Amniotic stem cell (primary cell): ENCODE results near the gene C4A.
"Not testable (repeated sequence)": the region's sequence is repeated elsewhere in the genome, so short reads cannot be mapped to it uniquely, and the experiment has no call there.

ENCODE experiments used
- DNase-seq: peaks from one replicate; lab custom pipeline; 2025; lab: John Stamatoyannopoulos, UW

Gene C4A

DNA sequence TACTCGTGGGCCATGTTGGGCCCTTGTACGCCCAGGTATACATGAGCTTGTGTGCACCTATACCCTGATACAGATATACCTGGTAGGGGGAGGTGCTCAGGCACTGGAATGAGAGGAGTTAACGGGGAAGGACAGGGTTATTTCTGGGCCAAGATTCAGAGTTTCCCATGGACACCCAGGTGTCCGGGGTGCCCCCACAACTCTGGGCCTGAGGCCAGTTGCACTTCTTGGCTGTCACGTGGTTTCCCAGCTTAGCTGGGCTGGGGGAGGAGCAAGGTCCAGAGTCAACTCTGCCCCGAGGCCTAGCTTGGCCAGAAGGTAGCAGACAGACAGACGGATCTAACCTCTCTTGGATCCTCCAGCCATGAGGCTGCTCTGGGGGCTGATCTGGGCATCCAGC is at the start of gene C4A:
Gene C4A (plus strand): TSS at position 314 of the 400 bp plus-strand sequence. CDS start 51 bp downstream, at position 365.
- DNase-seq = not testable (repeated sequence)

DNA sequence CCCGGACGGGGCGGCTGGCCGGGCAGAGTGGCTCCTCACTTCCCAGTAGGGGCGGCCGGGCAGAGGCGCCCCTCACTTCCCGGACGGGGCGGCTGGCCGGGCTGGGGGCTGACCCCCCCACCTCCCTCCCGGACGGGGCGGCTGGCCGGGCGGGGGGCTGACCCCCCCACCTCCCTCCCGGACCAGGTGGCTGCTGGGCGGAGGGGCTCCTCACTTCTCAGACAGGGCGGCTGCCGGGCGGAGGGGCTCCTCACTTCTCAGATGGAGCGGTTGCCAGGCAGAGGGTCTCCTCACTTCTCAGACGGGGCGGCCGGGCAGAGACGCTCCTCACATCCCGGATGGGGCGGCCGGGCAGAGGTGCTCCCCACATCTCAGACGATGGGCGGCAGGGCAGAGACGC is 49.7 kb upstream of the C4A start:
- DNase-seq = not testable (repeated sequence)

DNA sequence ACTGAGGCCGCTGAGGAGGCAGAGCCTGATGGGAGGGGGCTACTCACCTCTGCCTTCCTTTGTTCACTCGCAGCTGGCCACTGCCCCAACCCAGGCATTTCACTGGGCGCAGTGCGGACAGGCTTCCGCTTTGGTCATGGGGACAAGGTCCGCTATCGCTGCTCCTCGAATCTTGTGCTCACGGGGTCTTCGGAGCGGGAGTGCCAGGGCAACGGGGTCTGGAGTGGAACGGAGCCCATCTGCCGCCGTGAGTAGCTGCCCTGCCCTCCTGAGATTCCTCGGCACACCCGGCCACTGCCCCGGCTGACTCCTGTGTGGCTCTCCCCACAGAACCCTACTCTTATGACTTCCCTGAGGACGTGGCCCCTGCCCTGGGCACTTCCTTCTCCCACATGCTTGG is 48.3 kb upstream of the C4A start:
- DNase-seq = no peak

DNA sequence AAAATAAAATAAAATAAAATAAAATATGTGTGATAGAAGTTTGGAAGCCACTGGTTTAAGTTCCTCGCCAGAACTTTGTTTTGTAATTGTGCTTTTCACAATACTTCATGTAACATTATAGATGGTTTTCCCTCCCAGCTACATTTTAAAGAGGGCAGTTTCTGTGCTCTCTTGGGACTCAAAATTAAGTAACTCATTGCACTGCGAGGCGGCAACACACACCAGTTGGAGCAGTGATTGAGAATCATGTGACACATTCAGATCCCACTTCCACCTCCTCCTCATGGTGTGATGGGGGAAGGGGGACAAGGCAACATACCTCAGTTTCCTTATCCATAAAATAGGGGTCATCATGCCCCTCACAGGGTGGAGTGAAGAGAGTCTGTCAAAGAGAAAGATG is 46.8 kb upstream of the C4A start:
- DNase-seq = no peak

DNA sequence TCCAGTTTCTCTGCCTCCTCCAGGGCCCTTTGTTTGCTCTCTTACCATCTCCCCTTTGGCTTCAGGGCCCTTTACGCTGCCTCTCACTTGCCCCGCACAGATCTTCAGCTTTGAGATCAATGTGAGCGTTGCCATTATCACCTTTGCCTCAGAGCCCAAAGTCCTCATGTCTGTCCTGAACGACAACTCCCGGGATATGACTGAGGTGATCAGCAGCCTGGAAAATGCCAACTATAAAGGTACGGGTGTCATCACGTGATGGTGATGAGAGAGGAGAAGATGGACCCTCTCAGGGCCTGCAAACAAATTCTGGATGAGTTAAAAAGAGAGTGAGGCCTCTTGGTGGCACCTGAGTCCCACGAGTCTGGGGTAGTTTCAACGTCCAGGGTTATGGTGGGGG is 46.0 kb upstream of the C4A start:
- no peak for DNase-seq

DNA sequence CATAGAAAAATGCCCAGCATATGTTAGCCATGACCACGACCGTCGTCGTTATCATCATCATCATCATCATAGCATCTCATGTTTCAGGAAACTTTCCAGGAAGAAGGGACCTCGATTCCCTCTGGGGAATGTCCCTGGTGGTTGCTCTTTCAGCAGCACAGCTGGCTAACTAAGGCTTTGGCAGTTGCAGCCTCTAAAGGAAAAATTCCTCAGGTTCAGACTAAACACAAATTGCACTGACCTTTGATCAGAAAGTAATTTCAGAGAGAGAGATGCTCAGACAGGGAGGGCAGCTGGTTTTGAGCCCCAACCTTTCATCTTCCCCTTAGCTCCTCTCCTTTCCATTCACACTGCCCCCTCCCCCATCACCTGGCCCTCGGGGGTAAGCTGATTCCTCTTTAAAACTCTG is 41.6 kb upstream of the C4A start:
- no peak for DNase-seq

DNA sequence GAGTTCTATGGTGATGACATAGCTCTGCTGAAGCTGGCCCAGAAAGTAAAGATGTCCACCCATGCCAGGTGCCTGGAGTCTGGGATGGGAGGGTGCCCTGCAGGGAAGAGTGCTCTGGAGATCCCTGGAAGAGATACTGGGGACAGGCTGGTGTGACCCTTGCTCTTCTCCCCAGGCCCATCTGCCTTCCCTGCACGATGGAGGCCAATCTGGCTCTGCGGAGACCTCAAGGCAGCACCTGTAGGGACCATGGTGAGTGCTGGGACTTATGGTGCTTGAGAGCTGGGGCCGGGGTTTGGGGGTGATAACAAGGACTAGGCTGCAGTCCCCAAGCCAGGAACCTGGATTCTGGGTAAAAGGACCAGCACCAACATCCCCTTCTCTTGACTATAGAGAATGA is 38.1 kb upstream of the C4A start:
- no peak for DNase-seq

DNA sequence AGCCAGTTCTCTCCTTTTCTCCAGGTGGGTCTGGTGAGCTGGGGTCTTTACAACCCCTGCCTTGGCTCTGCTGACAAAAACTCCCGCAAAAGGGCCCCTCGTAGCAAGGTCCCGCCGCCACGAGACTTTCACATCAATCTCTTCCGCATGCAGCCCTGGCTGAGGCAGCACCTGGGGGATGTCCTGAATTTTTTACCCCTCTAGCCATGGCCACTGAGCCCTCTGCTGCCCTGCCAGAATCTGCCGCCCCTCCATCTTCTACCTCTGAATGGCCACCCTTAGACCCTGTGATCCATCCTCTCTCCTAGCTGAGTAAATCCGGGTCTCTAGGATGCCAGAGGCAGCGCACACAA is 36.7 kb upstream of the C4A start:
- no peak for DNase-seq

DNA sequence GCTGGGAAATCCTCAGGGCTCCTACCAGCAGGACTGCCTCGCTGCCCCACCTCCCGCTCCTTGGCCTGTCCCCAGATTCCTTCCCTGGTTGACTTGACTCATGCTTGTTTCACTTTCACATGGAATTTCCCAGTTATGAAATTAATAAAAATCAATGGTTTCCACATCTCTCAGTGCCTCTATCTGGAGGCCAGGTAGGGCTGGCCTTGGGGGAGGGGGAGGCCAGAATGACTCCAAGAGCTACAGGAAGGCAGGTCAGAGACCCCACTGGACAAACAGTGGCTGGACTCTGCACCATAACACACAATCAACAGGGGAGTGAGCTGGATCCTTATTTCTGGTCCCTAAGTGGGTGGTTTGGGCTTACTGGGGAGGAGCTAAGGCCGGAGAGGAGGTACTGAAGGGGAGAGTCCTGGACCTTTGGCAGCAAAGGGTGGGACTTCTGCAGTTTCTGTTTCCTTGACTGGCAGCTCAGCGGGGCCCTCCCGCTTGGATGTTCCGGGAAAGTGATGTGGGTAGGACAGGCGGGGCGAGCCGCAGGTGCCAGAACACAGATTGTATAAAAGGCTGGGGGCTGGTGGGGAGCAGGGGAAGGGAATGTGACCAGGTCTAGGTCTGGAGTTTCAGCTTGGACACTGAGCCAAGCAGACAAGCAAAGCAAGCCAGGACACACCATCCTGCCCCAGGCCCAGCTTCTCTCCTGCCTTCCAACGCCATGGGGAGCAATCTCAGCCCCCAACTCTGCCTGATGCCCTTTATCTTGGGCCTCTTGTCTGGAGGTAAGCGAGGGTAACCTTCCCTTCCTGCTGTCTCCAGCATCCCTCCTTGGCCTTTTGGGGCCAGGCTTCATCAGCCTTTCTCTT is 36.1 kb upstream of the C4A start, which contains the start of gene CFB:
Gene CFB (plus strand): TSS at position 589 of the 863 bp plus-strand sequence. CDS start 127 bp downstream, at position 716.
- DNase-seq = peak; percentile 68

DNA sequence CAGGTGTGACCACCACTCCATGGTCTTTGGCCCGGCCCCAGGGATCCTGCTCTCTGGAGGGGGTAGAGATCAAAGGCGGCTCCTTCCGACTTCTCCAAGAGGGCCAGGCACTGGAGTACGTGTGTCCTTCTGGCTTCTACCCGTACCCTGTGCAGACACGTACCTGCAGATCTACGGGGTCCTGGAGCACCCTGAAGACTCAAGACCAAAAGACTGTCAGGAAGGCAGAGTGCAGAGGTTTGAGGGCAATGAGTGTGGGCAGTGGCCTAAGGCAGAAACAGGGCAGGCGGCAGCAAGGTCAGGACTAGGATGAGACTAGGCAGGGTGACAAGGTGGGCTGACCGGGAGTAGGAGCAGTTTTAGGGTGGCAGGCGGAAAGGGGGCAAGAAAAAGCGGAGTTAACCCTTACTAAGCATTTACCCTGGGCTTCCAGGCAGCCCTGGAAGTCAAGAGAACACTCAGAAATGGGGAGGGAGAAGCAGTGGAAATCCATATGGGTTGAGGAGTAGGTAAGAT is 35.4 kb upstream of the C4A start:
- no peak for DNase-seq

DNA sequence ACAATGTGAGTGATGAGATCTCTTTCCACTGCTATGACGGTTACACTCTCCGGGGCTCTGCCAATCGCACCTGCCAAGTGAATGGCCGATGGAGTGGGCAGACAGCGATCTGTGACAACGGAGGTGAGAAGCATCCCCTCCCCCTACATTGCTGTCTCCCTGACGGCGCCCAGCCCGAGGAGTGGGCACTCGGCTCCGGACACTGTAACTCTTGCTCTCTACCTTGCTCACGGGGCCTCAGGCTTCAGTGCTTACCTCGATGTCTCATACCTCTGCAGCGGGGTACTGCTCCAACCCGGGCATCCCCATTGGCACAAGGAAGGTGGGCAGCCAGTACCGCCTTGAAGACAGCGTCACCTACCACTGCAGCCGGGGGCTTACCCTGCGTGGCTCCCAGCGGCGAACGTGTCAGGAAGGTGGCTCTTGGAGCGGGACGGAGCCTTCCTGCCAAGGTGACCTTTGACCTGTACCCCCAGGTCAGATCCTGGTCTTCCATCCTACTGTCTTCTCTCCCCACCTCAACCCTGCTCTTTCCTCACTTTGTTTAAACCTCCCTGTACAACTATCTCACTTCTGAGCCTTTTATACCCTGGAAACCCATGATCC is 34.7 kb upstream of the C4A start:
- DNase-seq = no peak

DNA sequence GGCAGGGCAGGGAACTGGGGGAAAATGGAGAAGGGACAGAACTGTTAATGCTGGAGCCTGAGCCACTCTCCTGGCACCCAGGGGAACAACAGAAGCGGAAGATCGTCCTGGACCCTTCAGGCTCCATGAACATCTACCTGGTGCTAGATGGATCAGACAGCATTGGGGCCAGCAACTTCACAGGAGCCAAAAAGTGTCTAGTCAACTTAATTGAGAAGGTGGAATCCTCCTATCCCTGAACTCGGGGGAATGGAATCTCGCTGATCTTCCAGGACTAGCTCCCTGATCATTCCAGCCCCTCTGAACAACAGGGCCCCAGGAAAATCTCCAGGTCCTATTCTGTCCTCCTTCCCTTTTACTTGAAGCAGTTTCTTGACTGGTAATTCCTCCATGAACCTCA is 34.0 kb upstream of the C4A start:
- no peak for DNase-seq

DNA sequence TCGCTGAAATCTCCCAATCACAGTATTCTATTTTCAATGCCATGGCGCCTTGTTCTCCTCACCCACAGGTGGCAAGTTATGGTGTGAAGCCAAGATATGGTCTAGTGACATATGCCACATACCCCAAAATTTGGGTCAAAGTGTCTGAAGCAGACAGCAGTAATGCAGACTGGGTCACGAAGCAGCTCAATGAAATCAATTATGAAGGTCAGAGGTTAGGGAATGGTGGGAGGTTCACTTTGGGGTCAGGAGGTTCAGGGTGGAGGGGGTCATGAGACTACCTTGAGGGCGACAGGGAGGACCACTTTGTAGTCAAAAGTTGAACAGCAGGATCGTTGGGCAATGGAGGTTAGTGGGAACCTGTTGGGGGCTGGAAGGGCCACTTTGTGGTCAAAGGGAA is 33.6 kb upstream of the C4A start:
- no peak for DNase-seq

DNA sequence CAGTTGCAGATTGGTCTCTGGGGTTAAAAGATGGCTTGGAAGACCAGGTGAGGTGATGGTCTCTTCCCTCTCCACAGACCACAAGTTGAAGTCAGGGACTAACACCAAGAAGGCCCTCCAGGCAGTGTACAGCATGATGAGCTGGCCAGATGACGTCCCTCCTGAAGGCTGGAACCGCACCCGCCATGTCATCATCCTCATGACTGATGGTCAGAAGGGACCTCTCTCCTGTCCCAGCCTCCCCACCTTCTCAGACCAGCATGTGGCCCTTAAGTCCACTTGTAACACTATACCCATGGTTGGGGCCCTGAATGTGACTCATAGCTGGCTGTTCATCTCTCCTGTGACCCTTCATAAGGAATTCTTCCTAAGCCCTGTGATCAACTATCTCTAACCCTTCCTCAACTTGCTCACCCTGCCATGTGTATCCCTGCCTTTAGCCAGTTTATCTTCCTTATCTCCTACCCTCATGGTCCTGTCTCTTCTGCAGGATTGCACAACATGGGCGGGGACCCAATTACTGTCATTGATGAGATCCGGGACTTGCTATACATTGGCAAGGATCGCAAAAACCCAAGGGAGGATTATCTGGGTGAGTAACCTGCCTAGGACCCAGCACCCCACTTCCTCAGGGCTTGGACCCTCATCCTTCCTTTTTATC is 33.0 kb upstream of the C4A start:
- no peak for DNase-seq

DNA sequence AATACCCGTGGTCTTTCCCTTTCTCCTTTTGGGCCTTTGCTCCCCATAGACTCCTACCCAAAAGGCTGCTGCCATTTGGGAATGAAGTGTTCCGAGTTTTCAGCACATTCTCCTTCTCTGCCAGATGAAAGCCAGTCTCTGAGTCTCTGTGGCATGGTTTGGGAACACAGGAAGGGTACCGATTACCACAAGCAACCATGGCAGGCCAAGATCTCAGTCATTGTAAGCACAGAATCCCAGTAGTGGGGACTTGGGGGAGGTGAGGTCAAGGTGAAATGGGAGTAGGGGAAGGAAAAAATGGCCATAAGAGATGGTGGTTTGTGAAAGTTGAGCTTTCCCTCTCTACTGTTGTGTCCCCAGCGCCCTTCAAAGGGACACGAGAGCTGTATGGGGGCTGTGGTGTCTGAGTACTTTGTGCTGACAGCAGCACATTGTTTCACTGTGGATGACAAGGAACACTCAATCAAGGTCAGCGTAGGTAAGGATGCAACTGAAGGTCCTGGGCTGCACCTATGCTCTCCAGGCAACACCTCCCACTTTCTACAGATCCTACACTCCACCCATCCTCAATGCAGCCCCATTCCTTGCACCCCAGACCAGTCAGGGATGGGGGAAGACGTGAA is 31.8 kb upstream of the C4A start:
- no peak for DNase-seq

DNA sequence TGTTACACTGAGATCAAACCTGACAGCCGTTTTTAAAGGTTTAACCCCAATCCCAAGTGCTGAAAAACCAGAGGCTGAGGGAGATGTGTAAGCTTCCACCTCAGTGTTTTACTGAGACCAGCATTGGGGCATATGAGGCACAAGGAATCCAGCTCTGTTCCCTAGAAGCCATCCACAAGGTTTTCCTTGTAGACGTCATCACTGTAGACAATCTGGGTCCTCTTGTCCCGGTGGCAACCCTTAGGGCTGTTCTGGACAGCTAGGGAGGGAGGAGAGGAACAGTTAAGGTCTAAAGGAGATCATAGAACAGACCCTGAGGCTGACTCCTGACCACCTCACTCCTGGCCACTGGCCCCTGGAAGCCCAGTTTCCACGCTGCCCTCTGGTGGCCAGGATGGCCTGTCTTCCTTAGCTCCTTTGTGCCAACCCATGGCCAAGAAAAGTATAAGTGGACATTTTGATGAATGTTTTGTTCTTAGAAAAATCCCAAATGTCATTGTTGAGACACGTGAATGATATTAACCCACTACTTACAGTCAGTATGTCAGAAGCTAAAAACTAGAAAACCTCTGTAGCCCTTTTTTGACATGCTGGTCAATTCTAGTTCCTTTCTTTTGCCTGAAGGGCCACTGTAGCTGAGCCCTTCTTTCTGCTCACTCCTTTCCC is 29.6 kb upstream of the C4A start:
- DNase-seq = peak; percentile 12

DNA sequence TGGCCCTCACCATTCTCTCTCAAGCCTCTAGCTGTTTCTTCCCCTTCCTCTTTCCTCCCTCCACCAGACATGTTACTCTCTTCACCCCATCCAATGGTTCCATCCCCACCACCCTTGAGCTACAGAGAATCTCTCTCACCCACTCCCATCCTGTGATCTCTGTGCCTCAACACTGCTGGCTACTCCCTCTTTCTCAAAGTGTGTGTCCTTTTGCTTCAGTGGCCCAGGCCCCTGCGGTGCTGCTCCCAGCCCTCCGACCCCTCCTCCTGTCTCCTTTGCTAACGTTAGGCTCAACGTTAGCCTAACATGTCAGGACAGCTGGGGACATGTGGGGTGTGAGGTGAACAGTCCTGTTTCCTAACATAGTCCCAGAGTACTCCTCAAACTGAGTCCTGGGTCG is 29.0 kb upstream of the C4A start:
- no peak for DNase-seq

DNA sequence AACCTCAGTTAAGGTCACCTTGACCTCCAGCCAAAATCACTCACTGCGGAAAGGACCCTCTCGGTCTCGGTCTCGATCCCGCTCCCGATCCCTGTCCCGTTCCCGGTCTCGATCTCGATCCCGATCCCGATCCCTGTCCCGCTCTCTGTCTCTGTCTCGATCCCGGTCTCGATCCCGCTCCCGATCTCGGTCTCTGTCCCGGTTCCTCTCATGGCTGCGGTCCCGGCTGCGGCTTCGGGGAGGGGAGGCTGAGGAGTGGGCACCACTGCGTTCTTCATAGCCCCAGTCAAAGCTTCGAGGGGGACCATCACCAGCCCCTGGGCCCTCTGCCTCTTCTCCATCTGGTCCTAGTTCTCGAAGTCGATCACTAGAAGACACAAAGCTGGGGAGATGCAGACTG is 27.3 kb upstream of the C4A start:
- no peak for DNase-seq

DNA sequence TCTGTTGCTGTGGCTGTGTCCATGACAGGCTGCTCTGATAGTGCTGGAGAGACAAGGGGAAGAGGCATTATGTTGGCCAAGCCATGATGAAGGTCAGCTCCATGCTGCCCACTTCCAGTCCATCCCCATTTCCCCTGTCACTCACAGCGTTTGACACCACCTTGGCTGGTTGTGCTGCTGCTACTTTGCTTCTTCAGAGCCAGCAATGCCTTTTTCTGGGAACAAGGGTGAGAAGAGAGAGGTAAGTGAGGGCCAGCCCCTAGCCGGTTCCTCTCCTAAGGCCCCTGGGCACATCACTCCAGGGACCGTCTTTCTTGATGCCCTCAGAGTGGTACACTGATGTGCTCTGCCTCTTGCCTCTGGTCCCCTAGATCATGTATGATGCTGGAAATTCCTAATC is 25.1 kb upstream of the C4A start:
- no peak for DNase-seq

DNA sequence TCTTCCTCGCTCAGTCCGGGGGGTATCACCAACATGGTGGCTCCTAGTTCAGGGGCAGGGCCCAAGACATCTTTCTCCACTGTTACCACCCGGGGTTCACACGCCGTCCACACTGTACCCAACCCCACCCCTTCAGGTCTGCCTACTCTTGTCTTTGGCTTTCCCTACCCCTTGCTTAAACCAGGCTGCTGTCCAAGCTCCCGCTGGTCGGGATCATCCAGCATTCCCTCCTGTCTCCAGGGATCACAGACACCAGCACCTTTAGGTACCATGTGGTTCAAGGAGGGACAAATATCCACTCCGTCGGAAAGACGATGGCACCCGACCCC is 23.5 kb upstream of the C4A start:
- DNase-seq = no peak

DNA sequence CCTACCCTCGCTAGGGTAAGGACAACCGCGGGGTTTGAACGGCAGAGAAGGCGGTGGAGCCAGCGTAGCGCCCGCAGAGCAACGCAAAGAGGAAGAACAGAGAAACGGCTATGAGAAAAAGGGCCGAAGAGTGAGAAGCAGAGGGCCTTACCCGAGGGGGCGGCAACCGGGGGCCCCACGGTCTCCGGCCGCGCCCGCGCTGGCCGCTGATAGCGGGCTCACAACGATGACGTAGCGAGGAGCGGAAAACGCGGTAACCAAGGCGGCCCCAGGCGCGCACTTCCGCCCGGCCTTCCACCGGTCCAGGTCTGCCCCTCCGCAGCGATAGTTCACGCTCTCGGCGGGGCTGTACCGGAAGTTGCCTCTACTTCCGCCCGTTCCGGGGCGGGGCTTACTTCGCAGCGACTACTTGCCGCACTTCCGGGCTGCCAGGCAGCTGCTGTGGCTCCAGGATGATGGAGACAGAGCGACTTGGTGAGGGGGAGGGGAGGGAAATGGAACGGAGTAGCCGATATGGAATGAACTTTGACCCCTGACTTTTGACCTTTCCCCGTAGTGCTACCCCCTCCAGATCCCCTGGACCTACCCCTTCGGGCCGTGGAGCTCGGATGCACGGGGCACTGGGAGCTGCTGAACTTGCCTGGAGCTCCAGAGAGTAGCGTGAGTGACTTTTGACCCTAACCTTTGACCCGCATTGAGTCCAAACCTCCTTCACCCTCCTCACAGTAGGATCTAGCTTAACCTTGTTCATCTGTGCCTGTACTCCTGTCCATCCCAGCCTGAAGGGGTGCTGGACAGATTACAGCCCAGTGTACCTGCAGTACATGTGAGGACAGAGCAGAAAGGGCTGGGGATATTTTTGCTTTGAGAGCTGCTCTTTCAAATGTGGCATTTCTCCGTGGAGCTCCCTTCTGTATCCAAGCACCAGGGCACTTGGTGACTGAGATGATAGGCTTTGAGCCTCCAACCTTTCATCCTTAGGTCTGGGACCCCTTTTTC is 22.8 kb upstream of the C4A start, which contains the start of the genes NELFE and SKIC2:
Gene NELFE (minus strand): TSS at position 231 of the 999 bp plus-strand sequence. CDS start 525 bp downstream, outside the sequence.
Gene SKIC2 (plus strand): TSS at position 435 of the 999 bp plus-strand sequence. CDS start 18 bp downstream, at position 453.
- peak; percentile 95 for DNase-seq
